ENCODE measurements around the gene CAPRIN1.

Gene CAPRIN1

DNA sequence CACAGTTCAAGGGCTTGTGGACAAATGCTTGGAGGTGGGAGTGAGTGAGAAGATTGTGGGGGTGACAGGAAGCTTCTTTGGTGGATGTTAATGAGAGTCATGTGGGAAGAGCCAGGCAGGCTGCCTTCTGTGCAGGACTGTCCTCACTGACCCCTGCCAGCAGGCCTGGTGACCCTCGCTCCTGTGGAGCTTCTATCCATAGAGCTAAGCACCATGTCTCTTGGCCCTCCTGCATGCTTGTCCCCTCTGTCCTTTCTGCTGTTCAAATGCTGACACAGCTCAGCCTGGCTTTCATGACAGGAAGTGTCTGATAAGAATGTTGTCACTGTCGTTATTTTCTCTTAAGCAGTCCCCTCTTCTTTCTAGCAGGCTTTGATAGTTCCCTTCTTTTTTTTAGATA, 91.5 kb downstream of the CAPRIN1 start:
- DNase-seq (ENCODE audit: low read depth in 2 of 2), result no peak

DNA sequence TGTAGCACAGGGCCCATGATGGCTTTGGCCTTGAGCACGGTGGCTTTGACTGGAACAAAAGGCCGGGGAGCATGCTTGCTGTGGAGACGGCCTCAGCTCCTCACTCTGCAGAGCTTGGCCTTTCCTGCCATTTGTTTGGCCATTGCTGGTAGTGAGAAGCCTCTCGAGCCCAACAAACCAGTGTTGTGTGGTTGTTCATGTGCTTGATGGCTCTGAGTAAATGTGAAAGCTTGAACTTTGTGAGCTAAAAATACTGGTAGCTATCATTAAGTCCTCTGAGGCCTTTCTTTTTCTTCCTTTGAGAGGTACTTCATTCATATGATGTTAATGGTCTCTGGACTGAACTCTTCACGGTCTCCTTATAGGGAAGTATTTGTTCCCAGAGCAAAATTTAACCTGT, 93.5 kb downstream of the CAPRIN1 start:
- no peak for DNase-seq (ENCODE audit: low read depth in 2 of 2)

DNA sequence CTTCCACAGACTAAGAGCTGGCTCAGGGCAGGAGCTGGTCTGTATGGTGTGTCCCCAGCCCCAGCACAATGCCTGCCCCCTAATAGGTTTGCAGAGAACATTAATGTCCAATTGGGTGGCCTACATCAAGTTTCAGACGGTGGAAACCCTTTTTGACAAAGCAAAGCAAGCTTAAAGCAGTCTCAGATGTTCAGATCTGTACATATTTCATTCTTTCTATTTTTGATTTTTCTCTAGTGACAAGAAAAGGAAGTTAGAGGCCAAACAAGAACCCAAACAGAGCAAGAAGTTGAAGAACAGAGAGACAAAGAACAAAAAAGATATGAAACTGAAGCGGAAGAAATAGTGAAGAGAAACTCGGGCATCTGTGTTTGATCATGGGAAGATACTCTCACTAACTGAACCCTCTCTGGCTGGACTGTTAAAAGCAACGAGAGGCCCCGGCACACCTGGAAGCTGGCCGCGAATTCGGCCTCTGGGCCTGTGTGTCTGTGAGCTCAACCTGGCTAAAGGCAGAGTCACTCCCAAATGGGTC, 94.4 kb downstream of the CAPRIN1 start:
- DNase-seq (ENCODE audit: low read depth in 2 of 2), result no peak

DNA sequence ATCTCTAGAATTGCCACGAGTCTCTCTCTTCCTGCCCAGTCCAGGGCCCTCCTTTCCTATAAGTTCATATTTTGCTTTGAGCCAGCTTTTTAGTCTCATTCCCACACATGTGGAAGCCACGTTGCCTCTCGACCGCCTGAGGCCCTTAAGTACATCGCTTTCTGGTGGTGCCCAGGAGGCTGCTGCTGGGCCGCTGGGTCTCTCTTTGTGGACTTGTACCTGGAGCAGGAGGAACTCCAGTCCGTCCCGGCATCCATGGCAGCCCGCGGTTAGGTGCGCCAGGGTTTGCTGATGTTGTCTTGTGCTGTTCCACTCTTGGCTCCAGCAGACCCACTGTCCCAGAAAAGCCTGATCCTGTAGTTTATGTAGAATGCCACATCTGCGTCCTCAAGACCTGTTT, 94.9 kb downstream of the CAPRIN1 start:
- DNase-seq (ENCODE audit: low read depth in 2 of 2), result no peak

DNA sequence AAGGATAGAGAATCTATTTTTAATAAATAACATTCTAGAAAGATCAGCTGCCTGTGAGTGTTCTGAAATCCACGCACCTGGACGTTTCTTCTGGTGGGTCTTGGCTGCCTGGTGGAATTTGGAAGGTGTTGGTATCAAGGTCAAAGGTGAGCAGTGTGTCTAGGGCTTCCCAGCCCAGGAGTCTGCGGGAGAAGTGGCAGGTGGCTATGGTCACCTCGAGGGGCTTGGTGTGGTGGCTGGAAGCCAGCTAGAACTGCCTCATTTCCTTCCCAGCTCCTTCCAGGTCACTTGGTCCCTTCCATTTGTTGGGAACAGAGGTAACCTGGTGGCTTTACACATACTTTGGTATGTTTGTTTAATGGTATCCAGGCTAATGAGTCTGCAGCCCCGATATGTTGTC, 95.3 kb downstream of the CAPRIN1 start:
- no peak for DNase-seq (ENCODE audit: low read depth in 2 of 2)

DNA sequence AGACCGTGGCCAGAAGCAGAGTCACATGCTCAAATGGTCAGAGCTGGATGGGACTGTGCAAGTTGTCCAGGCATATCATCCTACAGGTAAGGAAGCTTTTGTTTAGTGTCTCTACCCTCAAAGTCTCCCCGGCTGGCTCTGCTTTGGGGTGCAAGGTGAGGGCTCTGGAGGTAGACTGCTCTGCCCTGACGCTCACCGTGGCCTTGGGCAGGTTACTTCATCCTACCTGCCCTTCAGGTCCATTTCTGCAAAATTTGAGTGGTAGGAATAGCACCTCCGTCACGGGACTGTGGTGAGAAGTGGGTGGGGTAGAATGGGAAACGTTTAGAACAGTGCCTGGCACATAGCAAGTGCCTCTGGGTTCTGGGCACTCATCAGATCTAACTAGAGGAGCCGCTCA, 96.0 kb downstream of the CAPRIN1 start:
- no peak for DNase-seq (ENCODE audit: low read depth in 2 of 2)

DNA sequence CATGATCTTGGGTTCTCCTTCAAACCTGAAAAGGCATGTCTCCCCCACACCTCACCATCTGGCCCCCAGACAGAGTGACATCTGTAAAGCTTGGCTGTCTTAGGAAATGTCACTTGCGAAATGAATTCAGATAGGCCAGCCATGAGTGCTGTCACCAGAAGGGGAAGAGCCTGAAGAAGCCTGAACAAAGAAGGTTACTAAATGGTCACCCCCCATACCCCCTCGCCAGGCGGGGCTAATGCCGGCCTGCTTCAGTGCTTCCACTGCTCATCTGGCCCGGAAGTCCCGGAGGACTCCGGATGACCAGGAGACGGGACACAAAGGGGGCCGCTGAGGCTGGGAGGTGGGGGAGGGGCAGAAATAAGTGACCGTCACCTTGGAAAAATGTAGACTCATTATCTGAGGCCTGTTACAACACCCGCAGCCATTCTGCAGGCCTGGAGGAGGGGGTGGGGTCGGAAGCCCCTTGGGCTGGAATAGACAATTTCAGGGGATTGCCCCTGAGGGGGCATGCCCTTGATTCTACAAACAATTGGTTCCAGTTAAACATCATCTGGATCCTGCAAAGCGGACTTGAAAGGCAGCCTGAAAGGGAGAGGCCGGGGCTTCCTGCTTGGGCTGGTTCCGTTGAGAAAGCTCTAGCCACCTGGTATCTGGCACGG, 97.1 kb downstream of the CAPRIN1 start:
- no peak for DNase-seq (ENCODE audit: low read depth in 2 of 2)

DNA sequence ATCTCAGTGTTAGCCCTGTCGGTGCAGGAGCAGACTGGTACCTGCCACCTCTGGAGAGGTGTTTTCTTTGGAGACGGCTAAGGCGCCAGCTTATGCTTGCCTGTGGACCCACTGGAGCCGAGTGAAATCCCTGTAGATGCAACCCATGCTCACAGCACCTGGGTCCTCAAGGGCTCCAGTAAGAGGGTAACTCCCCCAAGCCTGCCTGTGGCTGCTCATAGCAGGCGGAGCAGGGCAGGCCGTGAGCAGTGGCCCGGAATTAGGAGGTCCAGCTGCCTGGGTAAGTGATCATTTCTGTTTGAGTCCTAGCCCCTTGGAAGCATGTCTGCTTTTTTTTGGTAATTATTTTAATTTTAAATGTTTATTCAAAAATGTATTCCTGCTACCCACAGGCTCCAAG, 97.7 kb downstream of the CAPRIN1 start:
- no peak for DNase-seq (ENCODE audit: low read depth in 2 of 2)

DNA sequence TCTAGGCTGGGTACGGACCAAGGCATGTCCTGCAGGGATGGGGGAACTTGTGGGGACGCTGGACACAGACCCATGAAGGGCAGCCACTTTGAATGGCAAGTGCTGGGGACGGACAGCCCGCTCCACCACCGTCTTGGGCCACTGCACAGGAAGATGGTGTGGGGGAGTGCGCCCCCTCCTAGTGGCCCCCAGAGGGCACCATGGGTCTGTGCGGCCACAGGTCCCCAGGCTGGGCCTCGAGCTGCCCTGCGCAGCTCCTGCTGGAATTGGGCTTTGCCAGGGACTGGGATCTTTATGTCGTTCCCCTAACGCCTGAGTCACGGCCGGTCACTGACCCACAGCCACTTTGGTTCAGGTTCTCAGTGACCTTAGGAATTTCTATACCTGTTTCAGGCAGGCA, 98.3 kb downstream of the CAPRIN1 start:
- no peak for DNase-seq (ENCODE audit: low read depth in 2 of 2)

DNA sequence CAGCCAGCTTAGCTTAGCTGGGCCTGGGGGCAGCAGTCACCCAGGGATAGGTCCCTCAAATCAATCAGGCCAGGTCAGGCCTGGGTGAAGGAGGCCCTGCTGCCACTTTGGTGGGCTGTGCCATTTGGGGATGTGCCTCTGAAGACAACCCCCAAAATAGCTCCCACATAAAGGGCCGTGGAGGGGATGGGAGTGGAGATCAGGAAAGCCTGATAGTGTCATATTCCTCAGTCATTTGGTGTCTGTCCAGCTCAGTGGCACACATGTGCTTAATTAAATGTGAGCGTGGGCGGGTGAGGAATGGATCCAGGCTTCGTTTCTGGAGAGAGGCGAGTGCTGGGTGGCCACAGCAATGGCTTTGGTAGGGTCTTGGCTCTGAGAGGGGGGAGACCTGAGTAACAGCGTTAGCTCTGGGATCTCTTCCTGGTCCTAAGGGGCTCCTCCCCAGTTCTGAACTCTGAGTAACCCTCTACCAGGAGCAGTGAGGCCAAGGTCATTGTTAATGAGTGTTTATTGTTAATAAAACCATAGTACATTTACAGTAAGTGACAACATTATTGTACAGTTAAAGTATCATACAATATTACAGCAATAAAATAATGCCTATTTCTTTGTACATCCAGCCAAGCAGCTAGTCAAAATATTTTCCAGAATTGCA, 99.1 kb downstream of the CAPRIN1 start:
- no peak for DNase-seq (ENCODE audit: low read depth in 2 of 2)
